Hematopoietic multipotent progenitor cell treated with erythropoietin and hydrocortisone succinate and interleukin-3 and kit ligand, for 4 days (in vitro differentiated cells): ENCODE data around the gene PHF24.

ENCODE experiments used
- DNase-seq: peaks from one replicate; pipeline ENCODE4 v3.0.0-alpha.2; 2015

PHF24 gene

DNA sequence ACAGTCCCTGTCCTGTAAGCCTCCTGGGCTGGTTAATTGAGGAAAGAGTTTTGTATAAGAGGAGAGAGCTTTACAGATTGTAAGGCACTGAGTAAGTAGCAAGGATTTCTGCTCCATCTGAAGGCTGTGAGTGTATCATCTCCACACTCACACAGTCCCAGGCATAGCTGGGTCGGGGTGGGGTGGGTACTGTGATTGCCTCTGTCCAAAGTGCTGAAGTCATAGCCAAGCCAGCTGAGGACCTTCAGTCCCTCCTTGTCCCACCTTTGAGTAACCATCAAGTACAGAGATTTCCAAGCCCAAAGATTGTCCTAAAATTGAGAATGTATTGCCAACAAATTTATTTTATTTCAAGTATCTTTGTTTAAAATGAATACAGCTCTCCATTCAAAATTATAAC lies 26.0 kb downstream of the PHF24 start:
- DNase-seq: peak; percentile 74

DNA sequence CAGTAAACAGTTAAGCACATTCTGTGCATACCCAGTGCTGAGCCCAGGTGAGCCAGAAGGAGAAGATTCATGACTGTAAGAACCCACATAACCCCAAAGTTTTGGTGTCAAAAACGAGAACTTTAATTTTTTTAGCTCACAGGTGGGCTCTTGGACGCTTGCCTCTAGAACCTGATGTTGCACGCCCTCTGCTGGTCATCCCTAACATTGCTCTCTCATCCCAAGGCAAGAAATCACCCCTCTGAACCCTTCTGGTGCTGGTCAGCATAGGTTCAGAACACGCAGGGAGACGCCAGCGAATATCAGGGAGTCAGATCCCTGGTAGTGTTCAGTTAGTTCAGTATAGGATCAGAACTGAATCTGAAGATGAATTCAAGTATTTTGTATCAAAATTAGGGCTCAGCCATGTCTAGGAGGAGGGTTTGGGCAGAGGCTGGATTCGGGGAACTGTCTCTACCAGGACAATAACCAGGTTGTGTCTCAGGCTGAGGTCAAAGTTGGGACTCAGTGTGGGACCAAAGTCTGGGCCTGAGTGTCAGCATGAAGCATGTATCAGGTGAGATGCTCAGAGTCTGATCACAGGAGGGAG lies 27.3 kb downstream of the PHF24 start:
- DNase-seq: peak; percentile 75

DNA sequence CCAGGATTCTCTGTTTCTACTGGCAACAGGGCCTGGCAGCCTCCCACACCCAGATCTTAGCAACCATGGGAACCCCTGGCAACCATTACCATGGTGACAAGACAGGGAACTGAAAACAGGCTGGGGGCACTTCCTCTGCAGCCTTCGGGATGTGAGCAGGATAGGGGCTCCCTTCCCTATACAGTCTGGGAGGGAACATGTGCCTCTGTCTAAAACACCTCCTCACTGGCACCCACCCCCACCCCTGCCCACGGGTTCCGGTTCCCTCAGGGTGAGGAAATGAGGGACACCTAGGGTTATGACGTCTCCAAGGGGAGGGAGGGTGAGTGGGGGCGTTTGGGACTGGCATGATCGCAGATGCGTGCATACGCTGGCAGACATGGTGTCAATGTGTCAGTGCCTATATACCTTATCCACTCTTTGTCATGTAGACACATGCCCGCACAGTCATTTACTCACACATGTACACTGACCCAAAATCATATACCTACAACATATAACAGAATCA lies 28.5 kb downstream of the PHF24 start:
- peak; percentile 45 for DNase-seq

DNA sequence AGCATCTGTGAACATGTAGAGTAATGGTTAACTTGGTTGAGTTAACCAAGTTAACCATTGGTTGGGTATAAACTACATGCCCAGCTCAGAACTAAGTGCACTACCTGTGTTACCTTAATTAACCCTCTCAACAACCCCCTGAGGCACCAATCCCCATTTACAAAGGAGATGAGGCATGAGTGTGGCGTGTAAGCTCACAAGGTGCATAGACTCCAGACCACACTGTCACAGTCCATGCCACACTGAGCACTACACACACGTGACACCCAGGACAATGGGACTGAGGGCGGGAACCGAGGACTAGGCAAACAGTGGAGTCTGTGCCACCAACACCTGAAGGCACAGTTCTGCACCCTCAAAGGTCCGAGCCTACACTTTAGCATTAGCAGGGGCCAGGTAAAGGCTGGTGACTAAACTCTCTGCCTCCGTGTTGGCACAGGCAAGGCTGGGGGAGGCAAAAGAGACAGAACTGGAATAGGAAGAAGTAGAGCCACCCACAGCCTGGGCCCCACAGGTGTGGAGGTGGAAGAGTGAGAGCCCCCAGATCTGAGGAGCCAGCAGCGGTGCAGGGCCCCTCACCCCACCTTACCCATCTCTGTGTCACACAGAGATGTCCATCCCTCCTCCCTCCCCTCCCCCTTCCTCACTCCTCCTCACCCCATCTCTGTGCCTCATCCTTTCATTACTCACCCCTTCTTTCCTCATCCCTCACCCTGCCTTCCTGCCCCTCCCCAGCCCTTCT lies 29.2 kb downstream of the PHF24 start:
- DNase-seq: no peak

DNA sequence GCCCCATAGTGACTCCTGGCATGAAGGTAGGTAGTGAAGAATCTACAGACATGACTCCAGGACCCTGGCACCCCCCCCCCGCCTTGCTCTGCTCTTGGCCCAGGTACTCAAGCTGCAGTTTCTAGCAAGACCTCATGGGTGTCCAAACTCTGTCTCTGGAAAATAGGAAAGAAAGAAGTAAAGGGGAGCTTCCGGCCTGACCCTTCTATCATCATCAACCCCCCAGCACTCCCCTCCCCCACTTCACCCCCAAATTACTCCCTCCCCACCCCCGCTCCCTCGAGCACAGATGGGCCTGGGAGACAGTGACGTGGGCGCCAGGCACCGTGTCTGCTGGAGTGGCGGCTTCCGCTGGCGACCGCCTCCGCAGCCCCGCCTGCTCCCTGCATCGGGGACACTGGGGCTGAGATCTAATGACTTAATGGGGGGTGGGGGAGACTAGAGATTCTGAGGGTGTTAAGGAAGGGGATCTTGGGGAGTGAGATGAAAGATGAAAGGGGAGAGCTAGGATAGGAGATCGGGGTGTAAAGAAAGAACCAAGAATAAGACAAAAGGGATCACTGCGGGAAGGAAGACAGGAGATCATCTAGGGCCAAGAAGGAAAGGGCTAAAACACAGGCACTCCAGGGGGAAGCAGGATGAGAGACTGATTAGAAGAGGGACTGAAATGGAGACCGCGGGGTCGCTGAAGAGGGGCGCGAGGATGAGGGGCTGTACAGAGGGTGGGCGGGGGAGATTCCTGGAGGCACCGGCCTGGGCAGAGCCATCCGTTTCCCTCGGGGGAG lies 30.3 kb downstream of the PHF24 start:
- no peak for DNase-seq

DNA sequence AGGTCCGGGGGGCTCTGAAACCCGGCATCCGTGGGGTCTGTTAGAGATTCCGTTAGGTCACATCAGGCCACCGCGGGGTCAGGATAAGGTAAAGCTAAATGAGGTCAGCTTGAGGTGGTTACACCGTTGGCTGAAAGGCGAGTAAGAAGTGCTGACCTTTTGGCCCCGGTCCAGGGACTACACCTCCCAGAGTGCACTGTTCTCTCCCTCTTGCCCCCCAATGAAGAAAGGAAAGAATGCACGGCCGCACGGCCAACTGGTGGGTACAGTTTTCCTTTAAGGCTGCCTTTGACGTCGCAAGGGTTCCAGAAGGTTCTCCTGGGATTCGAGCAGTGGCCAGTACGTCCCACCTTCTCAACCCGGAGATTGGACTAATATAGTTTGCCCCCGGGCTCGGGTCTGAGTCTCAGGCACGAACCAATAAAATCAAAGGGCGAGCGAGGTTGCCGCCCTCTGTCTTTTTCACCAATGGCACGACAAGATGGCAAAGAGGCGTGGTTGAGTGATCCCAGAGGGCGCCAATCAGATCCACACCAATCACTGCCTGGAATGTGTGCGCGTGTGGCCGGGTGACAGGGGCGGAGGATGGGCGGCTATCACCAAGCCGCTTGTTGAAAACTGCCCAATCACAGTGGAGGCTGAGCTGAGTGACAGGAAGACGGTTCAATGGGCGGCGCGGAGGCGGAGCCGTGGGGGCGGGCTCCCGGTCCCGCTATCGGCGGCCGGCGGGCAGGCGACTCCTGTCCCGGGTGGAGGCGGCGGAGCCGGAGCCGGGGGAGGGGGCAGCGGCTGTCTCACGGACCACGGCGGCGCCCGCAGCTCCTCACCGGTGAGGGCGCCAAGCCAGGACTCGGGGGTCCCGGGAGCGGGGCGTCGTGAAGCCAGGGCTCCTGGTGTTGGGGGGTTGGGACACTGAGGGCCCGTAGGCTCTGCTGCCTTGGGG lies 31.2 kb downstream of the PHF24 start, which contains the start of gene DNAJB5:
Gene DNAJB5 (plus strand): TSS at position 743 of the 943 bp plus-strand sequence. CDS start 886 bp downstream, outside the sequence.
- peak; percentile 99 for DNase-seq

DNA sequence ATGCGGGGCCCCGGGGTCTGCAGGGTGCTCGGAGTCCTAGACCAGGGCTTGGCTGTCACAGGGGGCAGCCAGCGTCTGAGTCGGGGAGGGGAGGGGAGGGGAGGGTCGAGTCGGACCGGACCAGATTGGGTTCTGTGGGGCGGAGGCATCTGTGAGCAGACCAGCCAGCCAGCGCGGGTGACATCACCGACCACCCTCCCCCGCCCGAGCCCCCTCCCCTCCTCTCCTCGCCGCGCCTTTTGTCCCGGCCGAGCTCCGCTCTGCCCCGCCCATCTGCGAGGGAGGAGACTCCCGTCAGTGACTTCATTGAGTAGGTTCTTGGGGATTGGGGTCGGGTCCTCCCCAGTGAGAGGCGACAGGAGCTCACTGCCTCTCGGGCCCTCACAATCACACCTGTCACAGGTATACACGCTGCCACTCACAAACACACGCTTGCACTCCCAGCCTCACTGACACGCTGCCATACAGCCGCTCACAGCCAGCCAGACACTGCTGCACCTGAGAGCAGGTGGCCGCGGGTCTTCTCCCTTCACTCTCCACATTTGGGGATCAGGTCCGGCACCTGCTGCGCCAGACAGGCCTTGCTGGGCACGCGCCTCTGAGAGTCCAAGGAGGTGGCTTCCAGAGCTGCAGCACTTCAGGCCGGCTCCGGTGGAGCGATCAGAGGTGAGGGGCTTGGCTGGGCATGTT lies 32.0 kb downstream of the PHF24 start:
- DNase-seq: peak; percentile 30

DNA sequence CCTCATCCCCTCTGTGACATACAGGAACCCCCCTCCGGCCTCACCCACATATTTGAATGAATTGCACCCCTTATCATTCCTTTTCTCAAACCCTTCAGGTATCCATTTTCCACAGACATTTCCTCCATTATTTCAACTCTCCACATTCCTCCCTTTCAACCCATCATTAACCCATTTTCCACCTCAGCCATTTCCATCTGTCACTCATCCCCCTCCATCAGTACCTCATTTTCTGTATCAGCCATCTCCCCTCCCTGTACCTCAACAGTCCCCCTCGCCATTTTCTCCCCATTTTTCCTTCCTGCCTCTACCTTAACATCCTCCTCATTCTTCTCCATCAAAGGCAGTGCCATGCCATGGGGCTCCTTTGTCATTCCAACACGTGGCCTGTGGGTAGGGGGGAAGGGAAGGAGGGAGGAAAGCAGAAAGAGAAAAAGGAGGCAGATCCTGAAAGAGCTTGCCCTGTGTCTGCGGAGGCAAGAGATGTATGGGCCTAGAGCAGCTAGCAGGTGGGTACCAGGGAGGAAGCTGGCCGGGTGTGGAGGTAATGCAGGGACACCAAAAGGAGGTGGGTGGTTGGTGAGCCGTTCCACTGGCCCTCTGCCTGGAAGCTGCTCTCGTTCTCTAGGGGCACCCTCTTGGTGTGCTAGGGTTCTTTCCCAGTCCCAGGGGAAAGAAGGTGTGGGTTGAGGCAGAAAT lies 33.0 kb downstream of the PHF24 start:
- no peak for DNase-seq

DNA sequence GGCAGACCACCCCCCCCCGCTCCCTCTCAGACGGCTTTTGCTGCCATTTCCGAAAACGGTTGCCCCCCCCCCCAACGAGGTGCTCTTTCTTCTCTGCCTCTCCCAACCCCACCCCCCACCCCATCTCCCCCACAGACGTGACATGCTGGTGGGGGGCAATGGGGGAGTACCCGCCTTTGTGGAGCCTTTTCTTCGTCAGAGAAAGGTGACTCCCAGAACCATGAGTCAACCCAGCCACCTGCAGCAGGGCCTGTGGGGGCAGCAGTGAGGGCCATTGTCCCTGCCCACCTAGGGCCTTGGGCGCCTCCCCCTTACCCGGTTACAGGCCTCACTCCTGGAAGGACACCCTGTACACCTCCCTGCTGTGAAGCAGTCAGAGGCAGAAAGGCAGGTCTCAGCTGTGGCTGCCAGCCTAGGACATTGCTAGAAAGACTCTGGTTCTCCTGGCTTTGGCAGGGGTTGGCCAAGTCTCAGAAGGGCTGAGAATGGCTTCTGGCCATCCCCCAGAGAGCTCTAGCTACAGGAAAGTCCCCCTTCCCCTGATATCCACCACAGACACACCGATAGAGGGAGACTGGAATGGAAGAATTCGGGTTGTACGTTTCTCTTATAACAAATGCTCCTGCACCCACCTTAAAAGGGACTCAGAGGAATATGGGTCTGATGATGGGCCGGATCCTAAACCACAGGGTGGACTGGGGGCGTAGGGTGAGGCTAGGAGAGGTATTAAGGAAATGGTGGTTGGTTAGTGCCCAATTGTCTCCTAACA lies 33.7 kb downstream of the PHF24 start:
- DNase-seq: no peak

DNA sequence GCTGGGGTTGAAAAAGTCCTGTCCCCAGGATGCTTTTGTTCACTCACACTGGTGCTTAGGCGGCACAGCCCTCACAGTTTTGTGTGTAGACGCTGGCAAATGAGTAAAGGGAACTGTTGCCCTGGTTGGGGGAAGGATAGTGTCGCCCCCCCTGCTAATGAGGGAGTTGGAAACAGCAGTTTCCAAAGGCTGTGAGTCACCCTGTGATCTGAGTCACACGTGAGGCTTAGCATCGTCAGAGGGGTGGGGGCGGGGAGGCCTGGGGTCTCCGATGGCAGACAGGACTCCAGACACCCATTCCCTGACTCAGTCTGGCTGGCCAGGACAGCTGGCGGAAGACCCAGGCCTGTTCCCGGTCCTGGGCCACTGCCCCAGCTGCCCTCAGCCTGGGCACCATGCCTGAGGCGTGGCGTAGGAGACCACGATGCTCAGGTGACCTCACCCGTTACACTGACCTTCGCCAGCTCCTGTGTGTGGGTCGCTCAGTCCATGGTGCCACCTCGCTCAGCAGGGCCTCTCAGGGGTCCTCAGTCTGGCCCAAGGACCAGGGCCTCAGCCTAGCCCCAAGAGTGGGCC lies 34.4 kb downstream of the PHF24 start:
- DNase-seq: no peak

DNA sequence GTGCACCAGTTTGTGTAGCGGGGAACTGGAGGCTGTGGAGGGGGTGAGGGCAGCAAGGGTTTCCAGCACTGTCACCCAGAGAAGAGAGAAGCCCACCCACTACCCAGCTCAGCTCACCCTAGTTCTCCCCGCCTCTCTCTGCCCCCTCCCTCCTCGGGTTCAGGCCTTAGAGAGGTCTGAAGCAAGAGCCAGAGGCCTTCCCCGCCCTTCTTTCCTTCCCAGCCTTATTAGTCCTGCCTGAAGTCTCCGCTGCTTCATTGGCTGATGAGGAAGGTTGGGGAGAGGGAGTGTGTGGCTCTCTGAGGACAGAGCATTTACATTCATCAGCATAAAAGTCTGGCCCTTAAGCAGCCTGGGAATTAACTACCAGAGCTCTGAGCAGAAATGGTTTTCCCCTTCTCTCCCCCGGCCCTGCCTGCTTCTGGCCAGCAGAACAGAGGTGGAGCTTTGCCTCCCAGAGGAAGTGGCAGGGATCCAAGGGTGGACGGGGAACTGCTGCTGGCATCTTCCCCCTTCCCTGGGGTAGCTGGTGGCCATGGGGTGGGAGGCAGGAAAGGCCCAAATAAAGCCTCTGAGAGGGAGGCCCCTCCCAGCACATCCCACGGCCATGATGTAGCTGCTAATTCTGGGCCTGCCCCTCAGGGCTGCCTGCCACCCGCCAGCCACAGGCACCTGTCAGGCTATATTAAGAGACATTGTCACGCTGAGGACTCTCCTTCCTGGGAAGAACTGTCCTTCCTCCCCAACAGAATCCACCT lies 35.6 kb downstream of the PHF24 start:
- no peak for DNase-seq

DNA sequence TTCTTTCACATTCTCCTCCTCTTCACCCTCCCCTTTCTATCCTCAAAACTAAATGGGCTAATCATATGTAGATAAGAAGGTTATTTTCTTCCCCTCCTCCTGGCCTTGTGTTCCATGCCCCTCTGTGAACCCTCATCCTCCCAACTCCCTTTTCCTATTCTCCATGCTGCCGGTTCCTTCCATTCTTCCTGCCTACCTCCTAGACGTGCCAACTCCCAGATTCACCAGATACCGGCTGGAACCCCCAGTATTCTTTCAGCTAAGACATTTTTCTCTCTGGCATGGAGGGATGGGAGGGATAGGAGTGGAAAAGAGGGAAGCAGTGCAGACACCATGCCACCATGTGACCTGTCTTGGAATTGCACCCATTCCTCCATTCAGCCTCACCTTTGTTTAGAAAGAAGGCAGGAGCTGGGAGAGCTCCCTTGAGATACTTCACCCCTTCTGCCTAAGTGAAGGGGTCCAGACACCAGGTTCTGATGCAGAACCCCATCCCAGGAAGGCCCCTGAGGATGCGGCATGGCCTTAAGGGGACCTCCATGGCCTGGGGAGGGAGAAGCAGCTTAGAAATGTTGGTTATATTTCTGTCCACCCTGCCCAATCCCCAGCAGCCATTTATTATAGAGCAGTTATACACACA lies 36.3 kb downstream of the PHF24 start:
- peak; percentile 28 for DNase-seq

DNA sequence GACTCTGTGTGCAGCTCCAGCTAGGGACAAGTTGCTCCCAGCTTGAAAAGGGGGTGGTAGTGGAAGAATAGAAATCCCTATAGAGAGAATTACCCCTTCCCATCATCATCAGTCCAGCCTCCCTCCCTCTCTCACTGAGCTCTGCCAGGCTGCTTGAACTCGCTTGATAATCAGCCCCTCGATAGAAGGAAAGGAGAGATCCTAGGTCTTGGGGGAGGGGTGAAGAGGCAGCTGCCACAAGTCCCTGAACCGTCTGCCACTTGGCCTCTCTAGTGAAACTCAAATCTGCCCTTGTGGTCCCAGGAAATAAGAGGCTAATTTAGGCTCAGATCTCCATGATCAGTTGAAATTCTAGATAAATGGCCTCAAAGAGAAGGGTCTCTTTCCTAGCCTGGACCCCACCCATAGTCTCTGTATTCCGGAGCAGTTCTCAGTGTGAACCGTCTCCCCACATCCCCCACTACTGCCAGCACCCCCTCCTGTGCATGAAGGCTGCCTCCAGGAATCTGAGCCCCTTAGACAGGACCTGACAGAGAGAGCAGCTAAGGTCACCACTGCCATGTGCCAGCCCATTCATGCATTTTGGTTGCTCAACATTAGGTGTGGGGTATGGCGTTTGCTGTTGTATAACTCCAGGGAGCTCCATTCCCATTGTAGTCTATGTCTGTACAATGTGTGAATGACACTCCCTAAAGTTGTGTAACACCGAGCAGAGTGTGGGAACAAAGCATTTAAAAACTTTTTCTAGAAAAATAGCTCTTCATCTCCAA lies 37.0 kb downstream of the PHF24 start:
- no peak for DNase-seq

DNA sequence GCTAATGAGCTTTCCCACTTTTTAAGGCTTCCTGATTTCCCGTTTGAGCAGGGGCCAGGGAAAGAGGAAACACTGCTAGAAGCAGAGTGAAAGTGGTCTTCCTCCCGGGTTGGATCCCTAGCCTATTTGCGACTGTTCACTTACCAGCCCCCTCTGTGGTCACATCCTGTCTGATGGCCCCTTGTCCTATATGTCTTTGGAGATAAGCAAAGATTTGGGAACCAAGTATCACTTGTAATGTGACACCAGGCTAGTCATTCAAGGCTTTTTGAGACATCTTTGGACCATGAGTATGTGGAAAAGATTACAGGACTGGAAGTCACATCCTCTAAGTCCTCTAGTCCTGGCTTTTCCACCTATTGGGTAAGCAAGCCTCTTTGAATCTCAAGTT lies 37.6 kb downstream of the PHF24 start:
- no peak for DNase-seq

DNA sequence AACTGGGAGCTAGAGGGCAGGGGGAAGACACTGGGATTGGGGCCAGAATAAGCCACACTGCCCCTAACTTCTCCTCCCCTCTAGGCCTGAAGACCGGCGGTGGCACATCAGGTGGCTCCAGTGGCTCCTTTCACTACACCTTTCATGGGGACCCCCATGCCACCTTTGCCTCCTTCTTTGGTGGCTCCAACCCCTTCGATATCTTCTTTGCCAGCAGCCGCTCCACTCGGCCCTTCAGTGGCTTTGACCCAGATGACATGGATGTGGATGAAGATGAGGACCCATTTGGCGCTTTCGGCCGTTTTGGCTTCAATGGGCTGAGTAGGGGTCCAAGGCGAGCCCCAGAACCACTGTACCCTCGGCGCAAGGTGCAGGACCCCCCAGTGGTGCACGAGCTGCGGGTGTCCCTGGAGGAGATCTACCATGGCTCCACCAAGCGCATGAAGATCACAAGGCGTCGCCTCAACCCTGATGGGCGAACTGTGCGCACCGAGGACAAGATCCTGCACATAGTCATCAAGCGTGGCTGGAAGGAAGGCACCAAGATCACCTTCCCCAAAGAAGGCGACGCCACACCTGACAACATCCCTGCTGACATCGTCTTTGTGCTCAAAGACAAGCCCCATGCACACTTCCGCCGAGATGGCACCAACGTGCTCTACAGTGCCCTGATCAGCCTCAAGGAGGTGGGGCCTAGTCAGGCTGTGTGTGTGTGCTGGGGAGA lies 38.3 kb downstream of the PHF24 start:
- no peak for DNase-seq

DNA sequence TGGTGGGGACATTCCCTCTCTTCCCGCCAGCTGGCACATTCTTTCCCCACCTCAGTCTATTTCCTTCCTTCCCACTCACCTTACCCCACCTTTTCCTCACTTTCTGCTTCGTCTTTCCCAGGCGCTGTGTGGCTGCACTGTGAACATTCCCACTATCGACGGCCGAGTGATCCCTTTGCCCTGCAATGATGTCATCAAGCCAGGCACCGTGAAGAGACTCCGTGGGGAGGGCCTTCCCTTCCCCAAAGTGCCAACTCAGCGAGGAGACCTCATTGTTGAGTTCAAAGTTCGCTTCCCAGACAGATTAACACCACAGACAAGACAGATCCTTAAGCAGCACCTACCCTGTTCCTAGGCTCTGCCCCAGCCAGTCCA lies 38.8 kb downstream of the PHF24 start:
- no peak for DNase-seq

DNA sequence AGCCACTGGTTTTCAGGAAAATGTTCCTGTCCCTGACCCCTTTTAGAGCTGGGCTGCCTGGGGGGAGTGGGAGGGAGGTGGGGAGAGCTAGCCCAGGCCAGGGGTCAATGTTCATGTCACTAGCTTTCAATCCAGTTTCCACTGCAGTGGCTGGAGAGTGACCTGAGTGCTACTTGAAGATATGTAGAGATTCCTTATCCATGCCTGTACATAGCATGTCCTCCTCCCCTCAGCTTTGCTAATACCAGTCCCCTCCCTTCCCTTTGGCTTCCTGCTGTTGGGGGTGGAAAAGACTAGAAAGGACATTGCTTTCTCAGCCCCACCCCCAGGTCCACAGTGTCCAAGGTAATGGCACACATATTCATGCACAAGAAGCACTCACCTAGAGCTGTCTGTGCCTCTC lies 39.3 kb downstream of the PHF24 start:
- DNase-seq: no peak
